ENCODE data around the gene FOXL2. TPM values are rescaled to one million over a fixed set of nuclear protein-coding genes. Genes with fewer than 3 reads are reported as not detected.

FOXL2 gene
- total RNA-seq, 4 donors from 2014 or later: 0.26 to 23.6 (median 9.8) TPM; not detected in 1

- Histone ChIP-seq H3K27me3 (no peaks in the 10 kb centered on the region), H3K27ac (no peak overlapping the region), H3K4me1 (no peaks in the 10 kb centered on the region), H3K4me3 (no peak overlapping the region), H3K9me3 (no peaks in the 10 kb centered on the region), H3K36me3 (no peaks in the 10 kb centered on the region)
- intact Hi-C loops (cut with DNase I; ENCODE audit: low total_unique reads): no loop called here
- DNase-seq: no peak
- TF ChIP-seq POLR2A (IDR thresholded peaks at IDR 0.05) (no peak), CTCF (IDR thresholded peaks at IDR 0.05) (no peak)
Observed at GRCh38 chr3:138907539-138907938, 39.4 kb downstream of the FOXL2 start.

DNA sequence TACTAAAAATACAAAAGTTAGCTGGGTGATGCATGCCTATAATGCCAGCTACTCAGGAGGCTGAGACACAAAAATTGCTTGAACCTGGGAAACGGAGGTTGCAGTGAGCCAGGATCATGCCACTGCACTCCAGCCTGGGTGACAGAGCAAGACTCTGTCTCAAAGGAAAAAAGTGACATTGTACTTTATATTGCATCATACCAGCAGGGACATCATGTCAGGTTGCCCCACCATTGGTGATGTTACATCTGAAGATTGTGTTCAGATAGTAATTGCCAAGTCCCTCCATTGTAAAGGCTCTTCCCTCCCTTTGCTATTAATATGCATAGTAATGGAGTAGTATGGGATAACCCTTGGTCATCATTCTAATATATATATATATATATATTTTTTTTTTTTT, 44.8 kb downstream of the FOXL2 start:
- no peak overlapping the region for H3K4me3 ChIP-seq
- no peaks in the 10 kb centered on the region for H3K36me3 ChIP-seq
- DNase-seq: no peak
- intact Hi-C loops (cut with DNase I; ENCODE audit: low total_unique reads): no loop called here
- no peak overlapping the region for H3K27ac ChIP-seq
- no peaks in the 10 kb centered on the region for H3K27me3 ChIP-seq
- no peak for TF ChIP-seq CTCF (IDR thresholded peaks at IDR 0.05)
- H3K4me1 ChIP-seq: no peaks in the 10 kb centered on the region
- H3K9me3 ChIP-seq: no peaks in the 10 kb centered on the region

- H3K9me3 ChIP-seq: no peaks in the 10 kb centered on the region
- no peaks in the 10 kb centered on the region for H3K36me3 ChIP-seq
- no peak overlapping the region for H3K27ac ChIP-seq
- no peaks in the 10 kb centered on the region for H3K27me3 ChIP-seq
- TF ChIP-seq CTCF (IDR thresholded peaks at IDR 0.05) (no peak), POLR2A (IDR thresholded peaks at IDR 0.05) (no peak)
- intact Hi-C loops (cut with DNase I; ENCODE audit: low total_unique reads): no loop called here
- no peak for DNase-seq
- no peak overlapping the region for H3K4me3 ChIP-seq
- no peaks in the 10 kb centered on the region for H3K4me1 ChIP-seq
Observed at GRCh38 chr3:138901567-138901966, 45.4 kb downstream of the FOXL2 start.

GRCh38 chr3:138899351-138899991, 47.5 kb downstream of the FOXL2 start:
- H3K27me3 ChIP-seq: no peaks in the 10 kb centered on the region
- TF ChIP-seq POLR2A (IDR thresholded peaks at IDR 0.05) (no peak), CTCF (IDR thresholded peaks at IDR 0.05) (no peak)
- no peak overlapping the region for H3K4me3 ChIP-seq
- H3K4me1 ChIP-seq: no peaks in the 10 kb centered on the region
- H3K36me3 ChIP-seq: no peaks in the 10 kb centered on the region
- intact Hi-C loops (cut with DNase I; ENCODE audit: low total_unique reads): no loop called here
- DNase-seq: no peak
- no peak overlapping the region for H3K27ac ChIP-seq
- no peaks in the 10 kb centered on the region for H3K9me3 ChIP-seq

GRCh38 chr3:138898708-138899107, 48.2 kb downstream of the FOXL2 start:
- no peak overlapping the region for H3K4me3 ChIP-seq
- H3K4me1 ChIP-seq: no peaks in the 10 kb centered on the region
- no peak overlapping the region for H3K27ac ChIP-seq

More at GRCh38 chr3:138898708-138899107, 48.2 kb downstream of the FOXL2 start:
- Histone ChIP-seq H3K9me3 (no peaks in the 10 kb centered on the region), H3K36me3 (no peaks in the 10 kb centered on the region), H3K27me3 (no peaks in the 10 kb centered on the region)
- DNase-seq: no peak
- TF ChIP-seq POLR2A (IDR thresholded peaks at IDR 0.05) (no peak), CTCF (IDR thresholded peaks at IDR 0.05) (no peak)
- intact Hi-C loops (cut with DNase I; ENCODE audit: low total_unique reads): no loop called here
